Mesenchymal stem cell (in vitro differentiated cells and primary cell): ENCODE results near the gene EGFR.
A peak's percentile ranks its signal among the peaks of the same experiment; 100 is the strongest.

Source experiments
- DNase-seq: peaks from one replicate; pipeline ENCODE4 v3.0.0-alpha.2; 2013
- H2AFZ ChIP-seq: one replicate; pipeline ENCODE4 v1.6.1; 2013; ENCODE audit warnings: low read depth, mild to moderate bottlenecking, control low read depth, inconsistent platforms, low read length, moderate library complexity
- H2AK5ac ChIP-seq: 2 replicates; pipeline ENCODE4 v1.6.1; 2013; ENCODE audit warnings: low read length, moderate library complexity, mild to moderate bottlenecking, inconsistent platforms; ENCODE audit not compliant: severe bottlenecking
- H2BK120ac ChIP-seq: one replicate; pipeline ENCODE4 v1.6.1; 2013; ENCODE audit warnings: low read depth, mild to moderate bottlenecking, inconsistent platforms, low read length, moderate library complexity
- H2BK12ac ChIP-seq, 2 experiments: one replicate each; pipeline ENCODE4 v1.6.1; 2013; ENCODE audit warnings: inconsistent platforms in 2 of 2, low read length in 2 of 2, mild to moderate bottlenecking in 2 of 2, moderate library complexity in 2 of 2, control low read depth in 1 of 2
- H2BK15ac ChIP-seq: one replicate; pipeline ENCODE4 v1.6.1; 2013; ENCODE audit warnings: mild to moderate bottlenecking, low read depth, inconsistent platforms; ENCODE audit not compliant: poor library complexity, severe bottlenecking
- H2BK5ac ChIP-seq: 2 replicates; pipeline ENCODE4 v1.6.1; 2013; ENCODE audit warnings: low read depth, mild to moderate bottlenecking, low read length, control low read depth, inconsistent platforms; ENCODE audit not compliant: poor library complexity, severe bottlenecking
- H3K14ac ChIP-seq, 2 experiments: one replicate each; pipeline ENCODE4 v1.6.1; 2013; ENCODE audit warnings: inconsistent platforms in 2 of 2, low read length in 2 of 2, control low read depth in 1 of 2, mild to moderate bottlenecking in 1 of 2, moderate library complexity in 1 of 2
- H3K18ac ChIP-seq, 2 experiments: one replicate each; pipeline ENCODE4 v1.6.1; 2013; ENCODE audit warnings: inconsistent platforms in 2 of 2, low read length in 2 of 2, control low read depth in 1 of 2, low read depth in 1 of 2, mild to moderate bottlenecking in 1 of 2
- H3K23ac ChIP-seq, 2 experiments: one replicate each; pipeline ENCODE4 v1.6.1; 2013; ENCODE audit warnings: inconsistent platforms in 2 of 2, low read length in 2 of 2, mild to moderate bottlenecking in 2 of 2, moderate library complexity in 2 of 2, control low read depth in 1 of 2
- H3K27ac ChIP-seq: 2 replicates; pipeline ENCODE4 v1.5.1; 2013; ENCODE audit warnings: mild to moderate bottlenecking, moderate library complexity, low read length, control low read depth, inconsistent platforms; ENCODE audit not compliant: poor library complexity, severe bottlenecking
- H3K27me3 ChIP-seq, 2 experiments: 2 replicates each; pipeline versions ENCODE4 v1.6.1 to v1.7.0; 2013; ENCODE audit warnings: low read length in 2 of 2, mild to moderate bottlenecking in 2 of 2, moderate library complexity in 2 of 2, control low read depth in 1 of 2, inconsistent platforms in 1 of 2; ENCODE audit not compliant: control insufficient read depth in 1 of 2, insufficient read depth in 1 of 2
- H3K36me3 ChIP-seq, 2 experiments: 2 replicates each; pipeline versions ENCODE4 v1.6.1 to v1.7.0; 2013; ENCODE audit warnings: low read length in 2 of 2, control low read depth in 1 of 2, inconsistent platforms in 1 of 2, low read depth in 1 of 2, mild to moderate bottlenecking in 1 of 2; ENCODE audit not compliant: insufficient read depth in 2 of 2, control insufficient read depth in 1 of 2
- H3K4ac ChIP-seq, 2 experiments: one replicate each; pipeline ENCODE4 v1.6.1; 2013; ENCODE audit warnings: inconsistent platforms in 2 of 2, low read length in 2 of 2, mild to moderate bottlenecking in 2 of 2, moderate library complexity in 2 of 2, control low read depth in 1 of 2, low read depth in 1 of 2
- H3K4me1 ChIP-seq: 2 replicates; pipeline ENCODE4 v1.6.1; 2013; ENCODE audit warnings: low read depth, low read length, control low read depth; ENCODE audit not compliant: control insufficient read depth, insufficient read depth
- H3K4me2 ChIP-seq: 2 replicates; pipeline ENCODE4 v1.6.1; 2013; ENCODE audit warnings: low read length, mild to moderate bottlenecking, inconsistent platforms; ENCODE audit not compliant: poor library complexity, severe bottlenecking
- H3K4me3 ChIP-seq, 2 experiments: 2 replicates each; pipeline versions ENCODE4 v1.5.1 to v1.7.0; 2013; ENCODE audit warnings: low read length in 2 of 2, mild to moderate bottlenecking in 2 of 2, control low read depth in 1 of 2, low read depth in 1 of 2; ENCODE audit not compliant: insufficient read depth in 1 of 2
- H3K79me1 ChIP-seq: replicated peaks from 2 replicates; pipeline ENCODE4 v1.6.1; 2013; ENCODE audit warnings: mild to moderate bottlenecking, control low read depth, low read length, inconsistent platforms; ENCODE audit not compliant: poor library complexity, severe bottlenecking
- H3K9ac ChIP-seq: 2 replicates; pipeline ENCODE4 v1.7.0; 2013; ENCODE audit warnings: mild to moderate bottlenecking, low read length, moderate library complexity
- H3K9me3 ChIP-seq: 2 replicates; pipeline ENCODE4 v1.7.0; 2013; ENCODE audit warnings: mild to moderate bottlenecking, low read length; ENCODE audit not compliant: control insufficient read depth
- H4K8ac ChIP-seq: one replicate; pipeline ENCODE4 v1.6.1; 2013; ENCODE audit warnings: inconsistent platforms, mild to moderate bottlenecking, low read length, moderate library complexity
- H4K91ac ChIP-seq: one replicate; pipeline ENCODE4 v1.6.1; 2013; ENCODE audit warnings: mild to moderate bottlenecking, low read length, inconsistent platforms
- WGBS: methylation state at CpG from one replicate; pipeline ENCODE4 v1.1.7; 2013; ENCODE audit warnings: mixed read lengths; 5-methylcytosine and 5-hydroxymethylcytosine counted together

EGFR gene

DNA sequence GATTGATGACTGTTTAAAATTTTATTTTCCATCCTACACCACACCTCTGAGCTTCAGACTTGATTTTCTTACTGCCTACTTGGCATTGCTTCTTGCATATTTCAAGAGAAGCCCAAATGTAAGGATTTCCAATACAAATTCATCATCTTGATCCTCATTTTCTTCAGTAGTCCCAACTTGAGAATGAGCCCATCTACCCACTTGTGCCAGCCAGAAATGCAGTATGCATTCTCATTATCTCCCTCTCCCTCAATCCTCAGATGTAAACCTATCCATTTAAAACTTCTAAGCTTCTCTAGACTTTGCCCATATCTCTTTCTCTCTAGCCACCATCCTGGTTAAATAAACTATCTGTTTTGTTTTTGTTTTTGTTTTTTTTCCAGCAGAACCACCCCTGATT lies 22.4 kb upstream of the EGFR start:
- no peak overlapping the region for H2BK5ac ChIP-seq
- H3K4ac ChIP-seq = no peak overlapping the region
- H3K27me3 ChIP-seq = no peaks in the 10 kb centered on the region
- H3K9ac ChIP-seq = no peak overlapping the region
- H3K4me3 ChIP-seq = no peak overlapping the region
- no peak overlapping the region for H3K18ac ChIP-seq
- no peaks in the 10 kb centered on the region for H3K9me3 ChIP-seq
- H3K14ac ChIP-seq = no peak overlapping the region
- no peak overlapping the region for H4K91ac ChIP-seq
- H2BK120ac ChIP-seq = no peak overlapping the region
- DNase-seq = no peak
- H2BK15ac ChIP-seq = no peak overlapping the region
- H3K4me1 ChIP-seq = peaks cover 2% of the 10 kb centered on the region
- H2AK5ac ChIP-seq = no peak overlapping the region
- no peaks in the 10 kb centered on the region for H3K36me3 ChIP-seq
- no peak overlapping the region for H4K8ac ChIP-seq
- H2AFZ ChIP-seq = no peak overlapping the region
- no peaks in the 10 kb centered on the region for H3K79me1 ChIP-seq
- no peak overlapping the region for H2BK12ac ChIP-seq
- no peak overlapping the region for H3K27ac ChIP-seq
- no peak overlapping the region for H3K4me2 ChIP-seq
- no peak overlapping the region for H3K23ac ChIP-seq

DNA sequence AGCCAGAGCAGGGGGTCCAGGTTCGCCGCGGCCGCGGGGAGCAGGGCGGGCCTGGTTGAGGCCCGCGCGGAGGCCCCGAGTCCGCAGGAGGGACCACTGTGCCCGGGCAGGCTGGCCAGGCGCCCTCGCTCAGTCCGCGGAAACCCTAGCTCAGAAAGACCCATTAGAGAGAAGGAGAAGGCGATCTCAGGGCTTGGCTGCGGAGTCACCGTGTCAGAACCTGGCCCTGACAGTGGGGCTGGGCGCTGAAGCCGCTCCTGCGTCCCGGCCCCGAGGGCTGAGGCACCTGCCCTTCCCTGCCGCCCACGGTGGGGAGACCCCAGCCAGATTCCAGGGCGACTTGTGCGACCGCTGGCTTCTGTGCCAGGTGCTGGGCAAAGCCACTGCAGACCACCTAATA lies 14.2 kb upstream of the EGFR start:
- Histone ChIP-seq H3K79me1 (no peaks in the 10 kb centered on the region), H3K9ac (no peak overlapping the region), H3K27ac (no peak overlapping the region), H3K4me3 (no peak overlapping the region), H2BK5ac (no peak overlapping the region), H3K36me3 (no peaks in the 10 kb centered on the region), H3K18ac (no peak overlapping the region), H2BK15ac (peak overlapping the region; percentile 49), H3K4ac (no peak overlapping the region), H2BK12ac (no peak overlapping the region), H4K8ac (no peak overlapping the region), H4K91ac (no peak overlapping the region), H3K27me3 (peaks cover 0 to 8% of the 10 kb centered on the region in 2 experiments), H3K4me2 (no peak overlapping the region), H2BK120ac (no peak overlapping the region), H3K9me3 (no peaks in the 10 kb centered on the region), H2AK5ac (no peak overlapping the region), H3K4me1 (no peaks in the 10 kb centered on the region), H2AFZ (no peak overlapping the region), H3K23ac (no peak overlapping the region), H3K14ac (no peak overlapping the region)
- no peak for DNase-seq
- WGBS = 97% methylated on average over 29 of the region's 29 CpGs

DNA sequence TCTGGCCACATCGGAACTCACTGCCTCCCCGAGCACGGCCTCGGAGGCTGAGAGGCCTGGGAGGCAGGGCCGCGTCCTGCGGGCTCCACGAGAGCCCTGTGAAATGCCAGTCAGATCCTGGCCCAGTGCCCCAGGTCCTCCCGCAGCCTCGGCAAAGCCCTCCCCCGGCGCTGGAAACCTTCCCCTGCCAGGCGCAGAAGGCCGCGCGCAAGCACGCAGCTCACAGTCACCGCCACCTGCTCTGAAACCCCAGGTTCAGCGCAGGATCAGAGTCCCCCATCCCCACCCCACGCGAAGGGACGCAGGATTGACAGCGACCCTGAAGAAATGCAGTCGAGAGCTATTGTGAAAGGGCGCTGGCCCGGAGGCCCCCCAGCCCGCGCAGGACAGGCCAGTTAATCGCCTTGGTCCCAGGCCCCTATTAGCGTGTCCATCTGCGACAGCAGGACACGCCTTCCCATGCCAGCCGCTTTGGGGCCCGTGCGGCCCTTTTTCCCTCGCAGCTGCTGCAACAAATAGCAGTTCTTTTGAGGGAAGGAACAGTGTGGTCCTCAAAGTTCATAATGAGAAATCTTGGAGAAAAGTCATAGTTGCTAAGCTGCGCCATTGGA lies 13.5 kb upstream of the EGFR start:
- H3K27me3 ChIP-seq = peaks cover 0 to 8% of the 10 kb centered on the region in 2 experiments
- no peak overlapping the region for H4K91ac ChIP-seq
- no peak overlapping the region for H3K27ac ChIP-seq
- no peak overlapping the region for H2BK120ac ChIP-seq
- H3K4ac ChIP-seq = no peak overlapping the region
- no peak overlapping the region for H2BK15ac ChIP-seq
- H3K18ac ChIP-seq = no peak overlapping the region
- no peak overlapping the region for H3K4me2 ChIP-seq
- H3K9ac ChIP-seq = no peak overlapping the region
- no peak overlapping the region for H3K4me3 ChIP-seq
- H3K36me3 ChIP-seq = no peaks in the 10 kb centered on the region
- H2BK12ac ChIP-seq = no peak overlapping the region
- H3K23ac ChIP-seq = no peak overlapping the region
- no peak overlapping the region for H2AK5ac ChIP-seq
- H3K9me3 ChIP-seq = no peaks in the 10 kb centered on the region
- H3K79me1 ChIP-seq = no peaks in the 10 kb centered on the region
- H2AFZ ChIP-seq = no peak overlapping the region
- no peak for DNase-seq
- H3K14ac ChIP-seq = no peak overlapping the region
- H4K8ac ChIP-seq = no peak overlapping the region
- 96% methylated on average over 37 of the region's 37 CpGs for WGBS
- no peaks in the 10 kb centered on the region for H3K4me1 ChIP-seq
- H2BK5ac ChIP-seq = no peak overlapping the region

DNA sequence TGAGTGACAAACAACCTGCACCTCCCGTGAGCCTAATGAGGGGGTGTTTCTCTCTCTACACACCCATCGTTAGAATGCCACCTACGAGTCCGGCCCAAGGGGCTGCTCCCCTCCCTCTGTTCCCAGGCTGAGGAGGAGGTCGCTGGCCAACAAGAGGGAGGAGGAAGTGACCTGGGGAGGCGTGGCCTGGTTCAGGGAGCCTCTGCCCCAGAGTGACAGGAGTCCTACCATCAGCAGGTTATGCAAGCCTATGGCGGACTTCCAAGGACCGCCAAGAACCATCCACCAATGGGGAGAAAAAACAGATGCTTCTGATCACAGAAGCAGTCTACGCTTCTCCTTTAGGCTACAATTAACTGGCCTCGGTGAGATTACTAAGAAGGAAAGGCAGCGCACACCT lies 12.3 kb upstream of the EGFR start:
- WGBS = 92% methylated on average over 11 of the region's 11 CpGs
- no peak overlapping the region for H4K8ac ChIP-seq
- no peak overlapping the region for H2BK15ac ChIP-seq
- no peak overlapping the region for H2AFZ ChIP-seq
- H3K36me3 ChIP-seq = no peaks in the 10 kb centered on the region
- no peak overlapping the region for H2BK120ac ChIP-seq
- H3K23ac ChIP-seq = no peak overlapping the region
- no peak overlapping the region for H3K4me3 ChIP-seq
- no peak overlapping the region for H2AK5ac ChIP-seq
- no peaks in the 10 kb centered on the region for H3K79me1 ChIP-seq
- H3K4me2 ChIP-seq = no peak overlapping the region
- no peak overlapping the region for H3K9ac ChIP-seq
- DNase-seq = no peak
- no peak overlapping the region for H3K14ac ChIP-seq
- H3K18ac ChIP-seq = no peak overlapping the region
- H3K4ac ChIP-seq = no peak overlapping the region
- H3K4me1 ChIP-seq = no peaks in the 10 kb centered on the region
- no peak overlapping the region for H4K91ac ChIP-seq
- no peaks in the 10 kb centered on the region for H3K9me3 ChIP-seq
- peaks cover 0 to 8% of the 10 kb centered on the region in 2 experiments for H3K27me3 ChIP-seq
- no peak overlapping the region for H2BK5ac ChIP-seq
- no peak overlapping the region for H3K27ac ChIP-seq
- H2BK12ac ChIP-seq = no peak overlapping the region
